ENCODE results near the gene NXN.
"Not testable (repeated sequence)": the region's sequence is repeated elsewhere in the genome, so short reads cannot be mapped to it uniquely, and the experiment has no call there.

The NXN gene

GRCh38 chr17:951325-952132 is 28.0 kb downstream of the NXN start:
- no peak for DNase-seq

- no peak for DNase-seq
Measured at GRCh38 chr17:949623-950303, 29.8 kb downstream of the NXN start.

- no peak for DNase-seq
Measured at GRCh38 chr17:948284-948852, 31.2 kb downstream of the NXN start.

- no peak for DNase-seq
Measured at GRCh38 chr17:946510-947236, 32.9 kb downstream of the NXN start.

GRCh38 chr17:945672-946071 is 33.9 kb downstream of the NXN start:
- no peak for DNase-seq

- no peak for DNase-seq
Measured at GRCh38 chr17:944266-944826, 35.2 kb downstream of the NXN start.

- DNase-seq = no peak
Measured at GRCh38 chr17:935485-935884, 44.1 kb downstream of the NXN start.

- DNase-seq = no peak
Measured at GRCh38 chr17:933312-934073, 46.1 kb downstream of the NXN start.

- DNase-seq = no peak
Measured at GRCh38 chr17:930258-930657, 49.3 kb downstream of the NXN start.

GRCh38 chr17:929586-929985 is 50.0 kb downstream of the NXN start:
- no peak for DNase-seq

- DNase-seq = no peak
Measured at GRCh38 chr17:927611-928461, 51.7 kb downstream of the NXN start.

- DNase-seq = no peak
Measured at GRCh38 chr17:925817-926216, 53.8 kb downstream of the NXN start.

GRCh38 chr17:924711-925475 is 54.7 kb downstream of the NXN start:
- no peak for DNase-seq

- not testable (repeated sequence) for DNase-seq
Measured at GRCh38 chr17:924306-924705, 55.3 kb downstream of the NXN start.

GRCh38 chr17:923633-924032 is 55.9 kb downstream of the NXN start:
- DNase-seq = no peak

GRCh38 chr17:921161-921560 is 58.4 kb downstream of the NXN start:
- DNase-seq = no peak

GRCh38 chr17:920190-920589 is 59.4 kb downstream of the NXN start:
- no peak for DNase-seq

GRCh38 chr17:917941-918740 is 61.4 kb downstream of the NXN start:
- DNase-seq = no peak

- DNase-seq = no peak
Measured at GRCh38 chr17:917391-917811, 62.2 kb downstream of the NXN start.

GRCh38 chr17:916315-916714 is 63.3 kb downstream of the NXN start:
- no peak for DNase-seq

Measured in NCI-H1092 treated with DMSO at 0.1 percent for 48 hours (cell line).